GM12878 (cell line): ENCODE results near the gene INA. TPM values are rescaled to one million over a fixed set of nuclear protein-coding genes. Genes with fewer than 3 reads are reported as not detected.

Experiments
- ATAC-seq: fragments of 200-7000 bp; cut with Tn5 transposase; 3 replicates; pipeline ENCODE4 v1.9.1; 2020; ENCODE audit warnings: mild to moderate bottlenecking, moderate library complexity
- BruUV-seq: library from RNA; stranded (reverse); fragments of 400-500 nt; replicated peaks from 2 replicates; lab custom pipeline; 2021; lab: Mats Ljungman, UMichigan
- CTCF ChIA-PET: fragments of 300-600 bp; sonication (Branson Sonifier 250); formaldehyde crosslinking; extraction: SDS; loops from one replicate; lab custom pipeline; 2021; ENCODE audit warnings: inconsistent platforms; lab: Yijun Ruan, JAX
- POLR2A ChIA-PET: fragments of 350-600 bp; formaldehyde crosslinking; extraction: SDS; loops from one replicate; lab custom pipeline; 2021; ENCODE audit warnings: inconsistent platforms; lab: Charles Lee
- RAD21 ChIA-PET: fragments of 300-600 bp; sonication (Branson Sonifier 250); formaldehyde crosslinking; loops from one replicate; lab custom pipeline; 2023; ENCODE audit warnings: antibody characterized with exemption; ENCODE audit not compliant: unreplicated experiment; lab: Charles Lee
- SMC1A ChIA-PET: fragments of 300-600 bp; sonication (Branson Sonifier 250); formaldehyde crosslinking; loops from one replicate; lab custom pipeline; 2023; ENCODE audit not compliant: unreplicated experiment, uncharacterized antibody; lab: Charles Lee
- DNase-seq: peaks from one replicate; pipeline ENCODE4 v3.0.0-alpha.2; 2011; ENCODE audit warnings: low read depth, low spot score
- FAIRE-seq: peaks from 3 replicates; lab custom pipeline; 2011; peaks lifted over from hg19 to GRCh38; lab: Jason Lieb, UNC
- H2AFZ ChIP-seq: 2 replicates; pipeline ENCODE4 v1.6.0; 2011; ENCODE audit warnings: low read depth, low read length, control low read depth; ENCODE audit not compliant: control insufficient read depth
- H3K27ac ChIP-seq: 2 replicates; pipeline ENCODE4 v1.5.1; 2011; ENCODE audit warnings: control low read depth; ENCODE audit not compliant: control insufficient read depth, insufficient read depth
- H3K27me3 ChIP-seq, 2 experiments: replicated peaks in 1 of 2; 2 replicates each; pipeline versions ENCODE4 v1.6.0 to v1.6.1; 2011; ENCODE audit warnings: low read length in 1 of 2; ENCODE audit not compliant: control insufficient read depth in 2 of 2, insufficient read depth in 2 of 2
- H3K36me3 ChIP-seq, 2 experiments: 2 replicates each; pipeline ENCODE4 v1.5.1; 2011; ENCODE audit warnings: low read length in 1 of 2; ENCODE audit not compliant: control insufficient read depth in 2 of 2, insufficient read depth in 2 of 2
- H3K4me1 ChIP-seq: 2 replicates; pipeline ENCODE4 v1.6.1; 2011; ENCODE audit warnings: mild to moderate bottlenecking, low read length, moderate library complexity, mixed read lengths; ENCODE audit not compliant: control insufficient read depth, insufficient read depth
- H3K4me2 ChIP-seq: 2 replicates; pipeline ENCODE4 v1.6.0; 2011; ENCODE audit warnings: control low read depth; ENCODE audit not compliant: control insufficient read depth, insufficient read depth
- H3K4me3 ChIP-seq: fragments of 200-600 bp; sonication (generic); 2 replicates; pipeline ENCODE4 v1.5.1; 2016
- H3K79me2 ChIP-seq: 2 replicates; pipeline ENCODE4 v1.6.0; 2011; ENCODE audit warnings: low read length; ENCODE audit not compliant: control insufficient read depth, insufficient read depth
- H3K9ac ChIP-seq: 2 replicates; pipeline ENCODE4 v1.8.0; 2011; ENCODE audit warnings: low read length, control low read depth, mixed read lengths; ENCODE audit not compliant: control insufficient read depth, insufficient read depth
- H3K9me3 ChIP-seq: replicated peaks from 3 replicates; pipeline ENCODE4 v1.5.1; 2011; ENCODE audit warnings: mild to moderate bottlenecking, low read length; ENCODE audit not compliant: control insufficient read depth, insufficient read depth
- H4K20me1 ChIP-seq: 2 replicates; pipeline ENCODE4 v1.6.0; 2011; ENCODE audit not compliant: control insufficient read depth, insufficient read depth
- BMI1 ChIP-seq: fragments of 450-650 bp; IDR thresholded peaks from 2 replicates; pipeline ENCODE4 v1.6.1; 2016; ENCODE audit warnings: mild to moderate bottlenecking, moderate library complexity, borderline replicate concordance
- KDM1A ChIP-seq: fragments of 200-600 bp; sonication (generic); IDR thresholded peaks from 2 replicates; pipeline ENCODE4 v1.6.1; 2016; ENCODE audit warnings: borderline replicate concordance
- MYC ChIP-seq: IDR thresholded peaks from 2 replicates; pipeline ENCODE4 v1.6.1; 2011; ENCODE audit warnings: mild to moderate bottlenecking, low read length, moderate library complexity, inconsistent platforms; ENCODE audit not compliant: insufficient read depth, insufficient replicate concordance, insufficient read length, severe bottlenecking
- NKRF ChIP-seq: fragments of 450-650 bp; conservative IDR thresholded peaks from 2 replicates; pipeline ENCODE4 v1.6.1; 2017; ENCODE audit warnings: mild to moderate bottlenecking, moderate library complexity
- RELA ChIP-seq: fragments of 450-650 bp; IDR thresholded peaks from 2 replicates; pipeline ENCODE4 v1.8.0; 2014; ENCODE audit warnings: borderline replicate concordance; ENCODE audit not compliant: partially characterized antibody
- ZZZ3 ChIP-seq: IDR thresholded peaks from 2 replicates; pipeline ENCODE4 v1.6.1; 2011; ENCODE audit warnings: low read depth; ENCODE audit not compliant: control insufficient read depth, insufficient read length
- WGBS: methylation state at CpG from one replicate; pipeline ENCODE4 v1.1.6; 2016; ENCODE audit warnings: low lambda C conversion rate; ENCODE audit not compliant: insufficient replicate concordance, insufficient coverage; ENCODE audit errors: missing lambda C conversion rate; 5-methylcytosine and 5-hydroxymethylcytosine counted together
- in situ Hi-C: fragments of 300-500 bp; cut with MboI; formaldehyde crosslinking; loops from 9 replicates; pipeline ENCODE4 v1.14.3; 2018; ENCODE audit warnings: mixed read lengths
- intact Hi-C: fragments of 100-400 bp; cut with micrococcal nuclease; formaldehyde crosslinking; loops from one replicate; pipeline ENCODE4 v1.14.2; 2022; ENCODE audit not compliant: unreplicated experiment
- polyA plus RNA-seq, 11 experiments: library from polyadenylated mRNA; depleted of rRNA in 4 of 11; unstranded in 6 of 11; stranded (reverse) in 5 of 11; fragments of >200 nt; fragmentation: Nextera tagmentation in 4 of 11; fragmentation: Illumina TruSeq in 1 of 11; extraction: Ambion mirVana in 4 of 11; extraction: Trizol in 1 of 11; gene quantifications; 1 replicate in 1 of 11; 2 replicates in 10 of 11; pipeline versions ENCODE4 v1.2.1 to v1.2.3, GENCODE V29; 2011 to 2016; ENCODE audit warnings: inconsistent platforms in 2 of 11, missing spikeins in 2 of 11, low read depth in 1 of 11
- total RNA-seq, 4 experiments: library from RNA; depleted of rRNA in 3 of 4; stranded (reverse); fragments of >200 nt in 3 of 4; fragmentation: Illumina TruSeq in 1 of 4; extraction: Trizol in 1 of 4; gene quantifications; 2 replicates each; pipeline versions ENCODE4 v1.2.1 to v1.2.3, GENCODE V29; 2013 to 2021

The INA gene
- total and polyA plus RNA-seq, 10 of the 15 experiments (the other 5 are each of a cell fraction or from before 2014, with no cell fraction given), result 0.14 to 0.23 TPM; not detected in 8

GRCh38 chr10:103276251-103276895 is 565 bp upstream of the INA start:
- H3K27me3 ChIP-seq, result peaks cover 0 to 6% of the 10 kb centered on the region in 2 experiments
- no peak overlapping the region for H2AFZ ChIP-seq
- DNase-seq (no peak), ATAC-seq (no peak), FAIRE-seq (no peak)
- no peak overlapping the region for H3K27ac ChIP-seq
- intact Hi-C loops (no loop called here), in situ Hi-C loops (no loop called here)
- peaks cover 3% of the 10 kb centered on the region; the same call in 1 of the 2 replicates for H4K20me1 ChIP-seq
- no peak overlapping the region; the same call in 1 of the 2 replicates for H3K4me2 ChIP-seq
- H3K9me3 ChIP-seq, result no peaks in the 10 kb centered on the region; the same call in 2 of the 3 replicates
- ChIA-PET SMC1A (no interaction called here), POLR2A (no interaction called here), CTCF (no interaction called here), RAD21 (no interaction called here)
- TF ChIP-seq KDM1A, result no peak
- no peak overlapping the region for H3K4me3 ChIP-seq
- no peaks in the 10 kb centered on the region; the same call in 1 of the 2 replicates for H3K4me1 ChIP-seq
- BruUV-seq, result no TSS peak
- H3K36me3 ChIP-seq, result no peaks in the 10 kb centered on the region
- no peak overlapping the region for H3K9ac ChIP-seq
- WGBS, result 30% methylated on average over 21 of the region's 21 CpGs
- no peaks in the 10 kb centered on the region for H3K79me2 ChIP-seq

DNA sequence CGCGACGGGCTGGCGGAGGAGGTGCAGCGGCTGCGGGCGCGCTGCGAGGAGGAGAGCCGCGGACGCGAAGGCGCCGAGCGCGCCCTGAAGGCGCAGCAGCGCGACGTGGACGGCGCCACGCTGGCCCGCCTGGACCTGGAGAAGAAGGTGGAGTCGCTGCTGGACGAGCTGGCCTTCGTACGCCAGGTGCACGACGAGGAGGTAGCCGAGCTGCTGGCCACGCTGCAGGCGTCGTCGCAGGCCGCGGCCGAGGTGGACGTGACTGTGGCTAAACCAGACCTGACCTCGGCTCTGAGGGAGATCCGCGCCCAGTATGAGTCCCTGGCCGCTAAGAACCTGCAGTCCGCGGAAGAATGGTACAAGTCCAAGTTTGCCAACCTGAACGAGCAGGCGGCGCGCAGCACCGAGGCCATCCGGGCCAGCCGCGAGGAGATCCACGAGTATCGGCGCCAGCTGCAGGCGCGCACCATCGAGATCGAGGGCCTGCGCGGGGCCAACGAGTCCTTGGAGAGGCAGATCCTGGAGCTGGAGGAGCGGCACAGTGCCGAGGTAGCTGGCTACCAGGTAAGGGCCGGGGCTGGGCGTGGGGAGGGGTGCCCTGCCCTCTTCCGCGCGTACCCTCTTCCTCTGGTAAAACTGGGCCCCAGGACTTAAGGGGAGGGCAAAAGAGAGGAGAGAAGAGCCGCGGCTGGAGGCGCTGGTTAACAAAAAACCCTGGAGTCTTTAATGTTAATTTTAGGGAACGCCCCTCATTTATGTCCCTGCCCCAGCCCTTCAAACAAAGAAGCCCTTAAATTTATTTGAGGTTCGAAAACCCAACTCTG is 987 bp downstream of the INA start:
- no peaks in the 10 kb centered on the region; the same call in 2 of the 3 replicates for H3K9me3 ChIP-seq
- TF ChIP-seq RELA (no peak), NKRF (no peak), MYC (no peak), ZZZ3 (no peak), BMI1 (no peak)
- DNase-seq, result no peak
- H3K4me2 ChIP-seq, result peak overlapping the region; percentile 54; the same call in 1 of the 2 replicates
- H3K4me3 ChIP-seq, result peak overlapping the region; percentile 41; the same call in 1 of the 2 replicates
- 0 out of 2 replicates have a peak overlapping the region, but pooled peaks have one; percentile 12 for H2AFZ ChIP-seq
- 53% methylated on average over 51 of the region's 76 CpGs for WGBS
- H3K79me2 ChIP-seq, result no peaks in the 10 kb centered on the region
- ChIA-PET RAD21 (interaction anchor here (1.2 kb wide), 1 partner anchor 360 kb away, joined by 3 read pairs; the partner anchor contains the start of gene CNNM2), CTCF (no interaction called here), POLR2A (no interaction called here), SMC1A (no interaction called here)
- no peak overlapping the region for H3K27ac ChIP-seq
- no peak for FAIRE-seq
- no peaks in the 10 kb centered on the region; the same call in 1 of the 2 replicates for H3K4me1 ChIP-seq
- no peaks in the 10 kb centered on the region for H3K36me3 ChIP-seq
- in situ Hi-C loops, result no loop called here
- H3K9ac ChIP-seq, result no peak overlapping the region
- no TSS peak for BruUV-seq
- intact Hi-C loops, result no loop called here
- H4K20me1 ChIP-seq, result peaks cover 3% of the 10 kb centered on the region; the same call in 1 of the 2 replicates
- peaks cover 0 to 6% of the 10 kb centered on the region in 2 experiments for H3K27me3 ChIP-seq
- ATAC-seq, result no peak
